Frontal cortex (tissue), 4 donors: ENCODE data around the gene CLDN6. TPM values are rescaled to one million over a fixed set of nuclear protein-coding genes. Genes with fewer than 3 reads are reported as not detected.

Source experiments
- DNase-seq, 2 donors: peaks; one replicate each; pipeline ENCODE4 v3.0.0; 2012; ENCODE audit warnings: low spot score in 2 of 2
- FAIRE-seq: peaks from 2 replicates; lab custom pipeline; 2012; peaks lifted over from hg19 to GRCh38; lab: Jason Lieb, UNC
- total RNA-seq: library from RNA; depleted of rRNA; stranded (reverse); fragments of >200 nt; gene quantifications from one replicate; pipeline ENCODE4 v1.2.3, GENCODE V29; 2014
- donor health status: control.
- donor health status: control.
- donor health status: control.

The CLDN6 gene
- total RNA-seq, 1 donor from 2014 or later: 0.41 TPM

DNA sequence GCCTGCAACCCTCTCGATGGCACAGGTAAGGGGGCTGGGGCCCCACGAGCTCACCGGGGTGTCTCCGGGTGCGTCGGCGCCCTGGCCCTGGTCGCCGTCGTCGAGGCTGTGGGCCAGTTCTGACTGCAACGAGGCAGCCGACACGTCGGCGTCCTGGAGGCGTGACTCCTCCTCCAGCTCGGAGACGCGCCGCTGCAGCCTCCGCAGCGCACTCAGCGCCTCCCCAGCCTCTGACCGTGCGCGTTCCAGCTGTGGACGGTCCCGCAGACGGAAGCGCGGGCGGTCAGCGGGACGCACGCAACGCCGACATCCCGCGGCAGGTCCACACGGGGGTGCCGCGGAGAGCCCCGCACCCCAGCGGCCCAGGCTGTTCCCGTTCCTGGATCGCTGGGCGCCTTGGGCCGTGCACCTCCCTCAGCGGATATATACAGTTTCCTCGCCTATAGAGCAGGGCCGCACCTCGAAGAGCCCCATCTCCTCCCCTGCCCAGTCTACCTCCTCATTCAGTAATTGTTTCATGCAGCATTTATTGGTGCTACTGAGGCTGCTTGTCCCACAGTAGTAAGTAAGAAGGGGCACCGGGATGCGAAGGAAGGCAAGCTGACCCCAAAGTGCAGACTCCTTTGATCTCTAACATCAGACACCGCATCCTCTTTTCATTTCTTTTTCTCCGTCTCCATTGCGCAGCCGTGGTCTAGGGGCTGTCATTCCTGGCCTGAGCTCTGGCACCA, 11.7 kb upstream of the CLDN6 start:
- FAIRE-seq (no peak), DNase-seq (no peak)

DNA sequence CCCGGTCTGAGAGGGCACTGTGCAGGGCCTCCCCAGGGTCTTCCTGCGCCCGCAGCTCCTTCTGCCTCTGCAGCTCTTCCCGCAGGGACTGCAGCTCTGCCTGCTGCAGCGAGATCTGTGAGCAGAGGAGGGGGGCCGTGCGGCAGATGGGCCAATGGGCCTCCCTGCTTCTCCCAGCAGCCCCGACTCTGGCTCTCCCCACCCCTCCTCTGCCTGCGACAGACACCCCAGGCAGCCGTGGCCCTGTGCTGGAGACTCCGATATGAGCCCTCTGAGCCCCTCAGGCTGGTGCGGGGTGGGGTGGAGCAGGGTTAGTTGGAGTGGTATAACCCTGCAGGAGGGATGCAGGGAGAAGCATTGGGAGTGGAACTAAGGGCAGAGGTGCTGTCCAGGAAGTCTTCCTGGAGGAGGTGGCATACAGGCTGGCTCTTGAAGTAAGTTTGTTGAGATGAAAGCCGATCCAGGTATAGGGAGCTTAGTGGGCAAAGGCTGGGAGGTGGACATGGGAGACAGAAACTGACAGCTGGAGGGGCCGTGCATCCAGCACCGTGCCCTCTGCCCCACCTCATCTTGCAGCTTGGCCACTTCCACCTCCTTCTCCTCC, 10.8 kb upstream of the CLDN6 start:
- DNase-seq: no peak
- FAIRE-seq: no peak

DNA sequence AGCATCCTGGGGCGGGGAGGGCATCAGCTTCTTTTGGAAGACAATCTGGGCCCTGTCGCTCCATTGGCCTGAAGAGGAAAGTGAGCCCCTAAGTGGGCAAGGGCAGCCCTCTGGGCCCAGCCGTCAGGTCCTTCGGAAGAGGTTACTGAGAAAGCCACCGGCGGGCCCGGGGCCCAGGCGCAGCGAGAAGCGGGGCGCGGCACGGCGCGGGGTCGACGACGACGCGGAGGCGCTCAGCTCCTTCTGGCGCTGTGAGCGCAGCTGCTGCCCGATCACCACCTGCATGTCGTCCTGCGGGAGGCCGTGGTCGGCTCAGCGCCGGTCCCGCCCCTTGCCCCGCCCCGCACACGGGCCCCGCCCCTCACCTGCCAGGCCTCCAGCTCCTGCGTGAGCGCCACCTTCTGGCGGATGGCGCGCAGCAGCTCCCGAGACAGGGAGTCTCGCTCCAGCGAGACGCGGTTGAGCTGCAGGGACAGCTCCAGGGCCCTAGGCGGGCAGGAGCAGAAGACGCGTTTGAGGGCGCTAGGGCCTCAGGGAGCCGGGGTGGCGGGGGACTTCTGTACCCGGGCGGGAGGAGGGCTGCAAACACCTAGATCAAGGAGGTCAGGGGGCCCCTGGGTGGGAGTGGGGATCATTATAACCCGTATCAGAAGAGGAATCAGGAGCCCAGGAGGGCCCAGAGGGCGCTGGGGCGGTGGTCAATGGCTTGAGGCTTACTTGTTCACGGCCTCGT, 10.2 kb upstream of the CLDN6 start:
- no peak for FAIRE-seq
- peak; percentile 81 to 87 for DNase-seq

- no peak for DNase-seq
- no peak for FAIRE-seq
Measured at GRCh38 chr16:3027489-3027795, 9.5 kb upstream of the CLDN6 start.

- FAIRE-seq (no peak), DNase-seq (no peak)
Measured at GRCh38 chr16:3026609-3027488, 8.9 kb upstream of the CLDN6 start.

DNA sequence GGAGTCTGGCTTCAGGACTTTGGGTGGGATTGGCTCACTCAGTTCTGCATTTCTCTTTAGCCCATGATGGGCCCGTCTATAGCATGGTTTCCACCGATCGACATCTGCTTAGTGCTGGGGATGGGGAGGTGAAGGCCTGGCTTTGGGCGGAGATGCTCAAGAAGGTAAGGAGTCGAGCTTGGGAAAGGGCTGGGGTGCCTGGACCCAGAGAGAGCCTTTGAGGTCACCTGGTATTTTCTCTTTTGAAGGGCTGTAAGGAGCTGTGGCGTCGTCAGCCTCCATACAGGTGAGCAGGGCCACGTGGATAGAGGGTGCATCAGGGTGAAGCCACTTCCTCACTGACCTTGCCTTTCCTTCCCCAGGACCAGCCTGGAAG, 8.0 kb upstream of the CLDN6 start:
- no peak for DNase-seq
- no peak for FAIRE-seq

- FAIRE-seq: no peak
Measured at GRCh38 chr16:3025032-3026002, 7.3 kb upstream of the CLDN6 start.

GRCh38 chr16:3023669-3024478, 5.9 kb upstream of the CLDN6 start, which contains the start of the genes HCFC1R1 and THOC6:
TSS of gene HCFC1R1 (minus strand) at chr16:3023942. CDS start at chr16:3023941, 1 bp downstream.
TSS of gene THOC6 (plus strand) at chr16:3024035. CDS start at chr16:3024327, 292 bp downstream.
- DNase-seq (peak; percentile 91 to 94), FAIRE-seq (no peak)

More at GRCh38 chr16:3025032-3026002, 7.3 kb upstream of the CLDN6 start:
- no peak for DNase-seq

DNA sequence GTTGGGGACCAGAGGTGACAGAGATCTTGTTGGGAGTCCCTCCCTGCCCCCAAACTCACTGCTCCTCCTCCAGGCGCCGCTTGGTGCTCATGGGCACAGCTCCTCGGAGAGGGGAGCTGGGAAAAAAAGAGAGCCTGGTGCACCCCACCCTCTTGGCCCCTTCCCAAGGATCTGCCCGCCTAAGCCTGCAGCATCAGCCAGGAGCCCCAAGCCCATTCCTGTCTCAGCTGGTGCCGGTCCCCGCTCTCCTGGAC, 5.4 kb upstream of the CLDN6 start:
- FAIRE-seq (no peak), DNase-seq (peak in 1 of 2 donors; percentile 52)

DNA sequence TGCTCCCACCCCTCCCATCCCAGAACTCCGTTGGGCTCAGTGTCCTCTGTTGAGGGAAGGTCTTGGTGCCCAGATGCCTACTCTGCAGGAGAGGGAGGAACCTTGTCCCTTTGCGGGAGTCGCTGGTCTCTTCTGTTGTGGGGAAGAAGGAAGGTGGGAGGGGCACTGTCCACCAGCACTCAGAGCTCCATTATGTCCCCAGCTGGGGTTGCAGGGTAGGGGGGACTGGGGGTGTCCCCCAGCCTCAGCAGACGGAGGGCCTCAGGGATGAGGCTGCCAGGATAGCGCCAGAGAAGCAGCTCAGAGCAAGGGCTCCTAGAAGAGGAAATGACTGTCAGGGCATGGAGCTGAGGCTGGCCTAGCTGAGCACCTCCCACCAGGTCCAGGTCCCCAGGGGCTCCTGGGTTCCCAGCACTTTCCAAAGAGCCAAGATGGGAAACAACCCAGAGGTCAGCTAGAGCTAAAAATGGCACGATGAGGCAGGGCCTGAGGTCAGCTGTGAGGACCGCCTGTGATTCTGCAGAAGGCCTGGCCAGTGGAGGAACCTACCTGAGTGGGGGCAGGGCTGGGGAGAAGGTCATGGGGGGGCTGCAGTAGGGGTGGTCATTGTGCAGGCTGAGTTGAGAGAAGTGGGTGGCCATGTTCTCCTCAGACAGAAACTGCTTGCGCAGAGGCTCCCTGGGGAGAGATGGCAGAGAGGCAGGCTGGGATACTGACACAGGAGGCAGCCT, 4.9 kb upstream of the CLDN6 start:
- peak in 1 of 2 donors; percentile 35 for DNase-seq
- no peak for FAIRE-seq

- FAIRE-seq: no peak
- peak in 1 of 2 donors; percentile 81 for DNase-seq
Measured at GRCh38 chr16:3022208-3022683, 4.3 kb upstream of the CLDN6 start.

GRCh38 chr16:3021449-3022207, 3.6 kb upstream of the CLDN6 start:
- DNase-seq (no peak), FAIRE-seq (no peak)

DNA sequence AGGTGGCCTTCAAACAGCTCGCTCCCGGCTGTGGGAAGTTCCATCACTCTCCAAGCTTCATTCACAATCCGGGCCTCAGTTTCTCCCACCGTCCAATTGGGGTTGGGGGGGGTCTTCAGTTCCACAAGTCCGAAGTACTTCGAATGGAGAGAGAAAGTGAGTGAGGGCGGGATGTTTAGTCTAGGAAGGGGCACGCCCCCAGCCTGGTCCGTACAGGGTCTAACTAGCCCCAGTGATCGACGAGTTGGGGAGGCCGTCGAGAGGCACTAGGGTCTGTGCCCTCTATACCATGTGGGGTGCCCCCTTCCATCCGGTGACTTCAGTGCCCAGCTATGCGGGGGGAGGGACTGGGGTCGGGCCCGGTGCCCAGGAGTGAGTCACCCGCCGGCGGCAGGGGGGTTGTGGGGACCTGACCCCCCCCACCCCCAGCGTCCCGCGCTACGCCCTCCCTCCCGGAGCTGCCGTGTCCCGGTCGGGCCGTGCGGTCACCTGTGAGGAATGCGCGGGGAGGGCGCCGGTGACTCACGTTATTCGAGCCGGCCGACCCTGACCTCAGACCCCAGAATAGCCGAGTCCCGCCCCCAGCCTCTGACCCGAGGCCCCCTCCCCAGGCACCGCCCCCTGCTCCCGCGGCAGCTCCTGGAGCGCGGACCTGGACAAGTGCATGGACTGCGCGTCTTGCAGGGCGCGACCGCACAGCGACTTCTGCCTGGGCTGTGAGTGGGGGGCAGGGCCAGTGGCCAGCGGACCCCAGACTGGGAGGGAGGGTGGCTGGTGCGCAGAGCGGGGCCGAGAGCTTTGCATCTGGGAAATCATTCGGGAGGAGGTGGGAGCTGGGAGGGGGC, 2.8 kb upstream of the CLDN6 start:
- FAIRE-seq (no peak), DNase-seq (peak; percentile 77 to 83)

- peak; percentile 83 to 91 for DNase-seq
- FAIRE-seq: no peak
Measured at GRCh38 chr16:3020247-3020603, 2.2 kb upstream of the CLDN6 start, which contains the start of gene TNFRSF12A. TSS of gene TNFRSF12A (plus strand) at chr16:3020368. CDS start at chr16:3020398, 30 bp downstream.

DNA sequence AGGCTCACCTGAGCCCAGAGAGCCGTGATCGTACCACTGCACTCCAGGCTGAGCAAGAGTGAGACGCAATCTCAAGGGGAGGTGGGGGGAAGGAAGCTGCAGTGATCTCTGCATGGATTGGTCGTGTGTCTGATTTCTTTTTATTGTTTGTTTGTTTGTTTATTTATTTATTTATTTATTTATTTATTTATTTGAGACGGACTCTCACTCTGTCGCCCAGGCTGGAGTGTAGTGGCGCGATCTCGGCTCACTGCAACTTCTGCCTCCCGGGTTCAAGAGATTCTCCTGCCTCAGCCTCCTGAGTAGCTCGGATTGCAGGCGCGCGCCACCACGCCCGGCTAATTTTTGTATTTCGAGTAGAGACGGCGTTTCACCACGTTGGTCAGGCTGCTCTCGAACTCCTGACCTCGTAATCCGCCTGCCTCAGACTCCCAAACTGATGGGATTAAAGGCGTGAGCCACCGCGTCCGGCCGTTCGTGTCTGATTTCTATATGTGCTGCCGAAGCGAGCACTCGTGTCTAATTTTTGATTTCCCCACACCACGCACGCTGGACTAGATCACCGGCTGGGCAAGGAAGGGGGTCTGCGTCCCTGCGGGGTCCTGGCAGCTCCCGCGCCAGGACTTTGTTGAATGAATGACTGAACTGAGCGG, 1.7 kb upstream of the CLDN6 start:
- DNase-seq: no peak
- FAIRE-seq: no peak
